K562 (cell line): Measurements from ENCODE around the gene HNMT. TPM values are rescaled to one million over a fixed set of nuclear protein-coding genes. Genes with fewer than 3 reads are reported as not detected.

Source experiments
- CHD2 ChIP-seq: IDR thresholded peaks from 2 replicates; pipeline ENCODE4 v1.6.1; 2011; ENCODE audit warnings: low read depth, low read length
- CSDE1 ChIP-seq, 2 experiments: fragments of 450-650 bp; IDR thresholded peaks; 2 replicates each; pipeline ENCODE4 v1.6.1; 2016; ENCODE audit warnings: mild to moderate bottlenecking in 1 of 2
- CUX1 ChIP-seq: fragments of 200-800 bp; sonication (Bioruptor generic); IDR thresholded peaks from 2 replicates; pipeline ENCODE4 v1.6.1; 2016; ENCODE audit warnings: missing genetic modification characterization, missing compliant biosample characterization
- HOMEZ ChIP-seq: fragments of 250-450 bp; sonication (Bioruptor Pico); IDR thresholded peaks from 2 replicates; pipeline ENCODE4 v1.4.0; 2020; ENCODE audit warnings: mild to moderate bottlenecking, moderate library complexity
- JUND ChIP-seq, 2 experiments: IDR thresholded peaks; 2 replicates in 1 of 2; 3 replicates in 1 of 2; pipeline ENCODE4 v1.6.1; 2011; ENCODE audit warnings: borderline replicate concordance in 2 of 2, low read depth in 2 of 2, low read length in 2 of 2, improper control_type of control experiment in 1 of 2, missing biosample characterization in 1 of 2, missing genetic modification characterization in 1 of 2, missing genetic modification reagents in 1 of 2
- KHSRP ChIP-seq: fragments of 450-650 bp; IDR thresholded peaks from 2 replicates; pipeline ENCODE4 v1.6.1; 2017
- ZBTB17 ChIP-seq: fragments of 450-650 bp; formaldehyde crosslinking; IDR thresholded peaks from 2 replicates; pipeline ENCODE4 v1.4.0; 2020; ENCODE audit warnings: mild to moderate bottlenecking
- polyA plus RNA-seq, 8 experiments: library from polyadenylated mRNA; depleted of rRNA in 4 of 8; stranded (reverse) in 5 of 8; unstranded in 3 of 8; fragments of >200 nt; fragmentation: Nextera tagmentation in 2 of 8; fragmentation: Illumina TruSeq in 1 of 8; extraction: Ambion mirVana in 2 of 8; extraction: Trizol in 1 of 8; gene quantifications; 2 replicates each; pipeline versions ENCODE4 v1.2.1 to v1.2.3, GENCODE V29; 2011 to 2014; ENCODE audit warnings: inconsistent platforms in 1 of 8, missing spikeins in 1 of 8
- total RNA-seq, 7 experiments: library from RNA; depleted of rRNA in 6 of 7; stranded (reverse); fragments of >200 nt in 6 of 7; fragmentation: Illumina TruSeq in 2 of 7; extraction: Trizol in 2 of 7; gene quantifications; 2 replicates each; pipeline versions ENCODE4 v1.2.1 to v1.2.3, GENCODE V29; 2011 to 2021; ENCODE audit warnings: low replicate concordance in 1 of 7
- TF ChIP-seq, protein P1 (sequence below): sonication (generic); formaldehyde crosslinking; IDR thresholded peaks from 2 replicates; pipeline ENCODE4 v1.8.1; 2022; ENCODE audit warnings: missing genetic modification reagents

The HNMT gene
- total and polyA plus RNA-seq, 9 of the 15 experiments (the other 6 are each of a cell fraction or from before 2014, with no cell fraction given) = 3.1 to 10.9 (median 5.3) TPM

DNA sequence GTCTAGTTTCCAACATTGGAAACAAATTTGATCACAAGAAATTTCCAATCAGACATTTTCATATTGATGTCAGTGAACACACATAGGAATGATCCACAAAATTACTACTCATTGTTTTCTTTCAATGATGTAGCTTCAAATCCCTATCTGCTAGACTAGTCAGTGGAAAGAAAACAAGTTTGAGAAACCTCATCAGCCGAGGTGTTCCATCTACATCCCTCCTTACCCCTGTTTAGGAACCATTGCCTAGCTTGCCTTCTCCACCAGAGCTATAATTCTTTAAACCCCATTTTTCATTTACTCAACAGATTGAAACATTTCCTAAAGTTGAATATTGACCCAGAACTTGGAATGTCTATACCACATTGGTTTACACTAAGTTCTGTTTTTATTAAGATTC is 45.3 kb downstream of the HNMT start (continued):
- TF ChIP-seq, protein P1, sequence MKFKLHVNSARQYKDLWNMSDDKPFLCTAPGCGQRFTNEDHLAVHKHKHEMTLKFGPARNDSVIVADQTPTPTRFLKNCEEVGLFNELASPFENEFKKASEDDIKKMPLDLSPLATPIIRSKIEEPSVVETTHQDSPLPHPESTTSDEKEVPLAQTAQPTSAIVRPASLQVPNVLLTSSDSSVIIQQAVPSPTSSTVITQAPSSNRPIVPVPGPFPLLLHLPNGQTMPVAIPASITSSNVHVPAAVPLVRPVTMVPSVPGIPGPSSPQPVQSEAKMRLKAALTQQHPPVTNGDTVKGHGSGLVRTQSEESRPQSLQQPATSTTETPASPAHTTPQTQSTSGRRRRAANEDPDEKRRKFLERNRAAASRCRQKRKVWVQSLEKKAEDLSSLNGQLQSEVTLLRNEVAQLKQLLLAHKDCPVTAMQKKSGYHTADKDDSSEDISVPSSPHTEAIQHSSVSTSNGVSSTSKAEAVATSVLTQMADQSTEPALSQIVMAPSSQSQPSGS = no peak
- TF ChIP-seq JUND (IDR thresholded peaks at IDR 0.05; ENCODE audit: borderline replicate concordance, low read depth, low read length) (no peak), JUND (tag; IDR thresholded peaks at IDR 0.05; ENCODE audit: borderline replicate concordance, low read depth, low read length) (no peak), CHD2 (no peak), KHSRP (no peak), HOMEZ (CRISPR knock-in tag) (no peak), ZBTB17 (CRISPR knock-in tag) (no peak), CSDE1 (IDR thresholded peaks at IDR 0.05) (no peak), CUX1 (CRISPR knock-in tag) (no peak)
- TF ChIP-seq, all 486 proteins: peak for 0
